DMS79 treated with DMSO at 0.1 percent for 48 hours (cell line): ENCODE measurements around the gene GPR137.
"Not testable (repeated sequence)": the region's sequence is repeated elsewhere in the genome, so short reads cannot be mapped to it uniquely, and the experiment has no call there.

Experiments used
- DNase-seq: peaks from one replicate; lab custom pipeline; 2025; lab: John Stamatoyannopoulos, UW

Gene GPR137

GRCh38 chr11:64303109-64304031 is 17.7 kb downstream of the GPR137 start:
- no peak for DNase-seq

DNA sequence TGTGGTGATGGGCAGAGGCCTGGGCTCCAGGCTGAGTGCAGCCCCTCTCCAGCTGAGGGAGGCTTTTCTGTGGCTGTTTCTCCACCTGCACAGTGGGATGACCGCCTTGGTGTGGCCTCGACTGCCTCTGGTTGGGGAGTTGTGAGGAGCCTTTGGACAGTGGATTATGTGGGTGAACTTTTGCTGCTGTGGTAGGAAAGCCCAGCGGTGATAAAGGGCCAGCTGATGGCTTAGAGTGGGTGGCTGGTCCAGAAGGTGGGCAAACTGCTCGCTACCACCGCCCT is 18.3 kb downstream of the GPR137 start:
- no peak for DNase-seq

- peak; percentile 92 for DNase-seq
These were observed 18.8 kb downstream of the GPR137 start for GRCh38 chr11:64304316-64305072.

- peak; percentile 98 for DNase-seq
These were observed 19.5 kb downstream of the GPR137 start, which contains the start of gene ESRRA for GRCh38 chr11:64305075-64305690. Gene ESRRA (plus strand): TSS chr11:64305524. CDS start chr11:64307180, 1,656 bp downstream.

DNA sequence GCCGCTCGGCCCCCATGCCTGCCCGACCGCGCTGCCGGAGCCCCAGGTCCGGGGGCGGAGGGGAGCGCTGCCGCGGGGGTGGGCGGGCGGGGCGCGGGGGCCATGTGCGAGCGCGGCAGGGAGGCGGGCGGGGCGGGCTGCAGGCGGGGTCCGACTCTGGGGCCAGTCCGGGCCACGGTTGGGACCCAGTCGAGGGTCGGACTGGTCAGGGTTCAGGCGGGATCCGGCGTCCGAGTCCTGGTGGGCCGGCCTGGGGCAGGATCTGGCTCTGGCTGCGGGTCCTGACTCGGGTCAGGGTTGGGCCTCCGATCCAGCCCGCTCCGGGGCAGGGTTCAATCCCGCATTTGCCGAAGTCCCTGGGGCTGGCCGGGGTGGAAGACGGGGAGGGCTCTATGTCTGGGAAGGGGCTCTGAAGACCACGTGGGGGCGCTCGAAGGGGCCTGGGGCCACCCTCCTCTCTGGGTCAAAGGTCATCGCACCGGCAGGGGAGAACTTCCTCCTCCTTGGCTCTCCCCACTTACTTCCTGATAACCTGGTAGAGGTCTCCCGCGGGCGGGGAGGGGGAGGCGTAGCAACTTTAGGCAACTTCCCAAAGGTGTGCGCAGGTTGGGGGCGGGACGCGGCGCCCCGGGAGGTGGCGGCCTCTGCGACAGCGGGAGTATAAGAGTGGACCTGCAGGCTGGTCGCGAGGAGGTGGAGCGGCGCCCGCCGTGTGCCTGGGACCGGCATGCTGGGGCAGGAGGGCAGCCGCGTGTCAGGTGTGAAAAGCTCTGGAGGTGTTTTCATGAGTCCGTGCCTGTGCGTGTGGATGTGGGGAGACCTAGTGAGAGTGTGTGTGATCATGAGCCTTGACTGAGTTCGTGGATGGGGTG is 20.3 kb downstream of the GPR137 start:
- peak; percentile 53 for DNase-seq

GRCh38 chr11:64306563-64306875 is 20.9 kb downstream of the GPR137 start:
- no peak for DNase-seq

GRCh38 chr11:64306876-64307622 is 21.4 kb downstream of the GPR137 start:
- DNase-seq, result no peak

DNA sequence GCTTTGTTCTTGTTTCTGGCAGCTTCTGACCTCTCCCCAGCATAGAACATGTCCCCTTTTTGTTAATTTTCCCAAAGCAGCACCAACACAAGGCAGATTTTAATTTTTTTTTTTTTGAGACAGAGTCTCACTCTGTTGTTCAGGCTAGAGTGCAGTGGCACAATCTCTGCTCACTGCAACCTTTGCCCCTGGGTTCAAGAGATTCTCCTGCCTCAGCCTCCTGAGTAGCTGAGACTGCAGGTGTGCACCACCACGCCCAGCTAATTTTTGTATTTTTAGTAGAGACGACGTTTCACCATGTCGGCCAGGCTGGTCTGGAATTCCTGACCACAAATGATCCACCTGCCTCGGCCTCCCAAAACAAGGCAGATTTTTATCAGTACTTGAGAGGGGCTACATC is 22.1 kb downstream of the GPR137 start:
- not testable (repeated sequence) for DNase-seq

GRCh38 chr11:64312947-64313346 is 27.3 kb downstream of the GPR137 start:
- no peak for DNase-seq

- no peak for DNase-seq
These were observed 28.0 kb downstream of the GPR137 start for GRCh38 chr11:64313491-64314145.

GRCh38 chr11:64314146-64314804 is 28.6 kb downstream of the GPR137 start:
- no peak for DNase-seq

DNA sequence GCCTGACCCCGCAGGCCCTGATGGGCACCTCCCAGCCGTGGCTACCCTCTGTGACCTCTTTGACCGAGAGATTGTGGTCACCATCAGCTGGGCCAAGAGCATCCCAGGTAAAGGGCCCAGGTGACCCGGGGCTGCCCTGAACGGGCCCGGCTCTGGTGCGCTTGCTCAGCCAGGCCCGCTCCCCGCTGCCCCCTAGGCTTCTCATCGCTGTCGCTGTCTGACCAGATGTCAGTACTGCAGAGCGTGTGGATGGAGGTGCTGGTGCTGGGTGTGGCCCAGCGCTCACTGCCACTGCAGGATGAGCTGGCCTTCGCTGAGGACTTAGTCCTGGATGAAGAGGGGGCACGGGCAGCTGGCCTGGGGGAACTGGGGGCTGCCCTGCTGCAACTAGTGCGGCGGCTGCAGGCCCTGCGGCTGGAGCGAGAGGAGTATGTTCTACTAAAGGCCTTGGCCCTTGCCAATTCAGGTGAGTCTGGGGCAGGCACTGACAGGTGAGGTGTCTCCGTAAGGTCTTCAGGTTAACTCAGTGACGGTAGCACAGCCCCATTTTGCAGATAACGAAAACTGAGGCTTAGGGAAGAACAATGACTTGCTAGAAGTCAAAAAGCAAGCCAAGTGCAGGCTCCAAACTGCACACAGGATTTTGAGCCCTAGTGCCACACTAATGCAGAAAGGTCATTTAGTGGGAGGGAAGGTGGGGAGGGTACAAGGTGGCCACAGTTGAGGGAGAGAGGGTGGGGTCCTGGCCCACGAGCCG is 29.3 kb downstream of the GPR137 start:
- DNase-seq, result no peak

- not testable (repeated sequence) for DNase-seq
These were observed 30.2 kb downstream of the GPR137 start for GRCh38 chr11:64315667-64316526.

GRCh38 chr11:64316672-64317324 is 31.1 kb downstream of the GPR137 start:
- peak; percentile 45 for DNase-seq

DNA sequence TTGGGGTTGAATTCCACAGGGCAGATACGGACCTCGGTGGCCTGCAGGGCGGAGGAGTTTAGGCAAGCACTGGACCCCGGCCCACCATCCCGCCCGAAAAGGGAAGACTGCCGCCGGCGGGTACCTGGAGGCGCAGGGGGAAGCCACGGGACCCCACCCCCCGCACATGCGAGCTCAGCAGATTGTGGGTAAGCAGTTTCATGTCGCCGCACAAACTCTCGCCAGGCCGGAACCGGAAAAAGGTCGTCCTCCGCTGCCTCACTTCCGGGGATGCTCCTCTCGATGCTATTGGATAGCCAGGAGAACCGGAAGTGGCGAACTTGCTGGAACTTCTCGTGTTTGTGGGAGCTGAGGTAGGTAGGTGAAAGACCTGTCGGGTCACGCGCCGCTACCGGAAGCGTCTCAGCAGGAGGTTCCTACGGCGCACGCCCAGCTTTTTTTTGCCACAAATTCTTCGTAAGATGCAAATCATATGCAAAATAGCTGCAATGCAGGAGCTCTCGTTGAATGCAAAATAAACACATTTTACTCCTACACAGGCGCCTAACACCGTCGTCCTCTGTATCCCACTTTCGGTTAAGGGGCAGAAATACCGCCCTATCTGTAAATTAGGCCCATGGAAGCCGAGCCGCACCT is 31.8 kb downstream of the GPR137 start, which contains the start of gene TRMT112:
TRMT112 (minus strand) TSS at position 235 of the 636 bp plus-strand sequence; CDS start at position 202, 33 bp downstream.
- peak; percentile 98 for DNase-seq

- DNase-seq, result peak; percentile 90
These were observed 32.5 kb downstream of the GPR137 start, which contains the start of gene PRDX5 for GRCh38 chr11:64317961-64318765. Gene PRDX5 (plus strand): TSS chr11:64318121. CDS start chr11:64318216, 95 bp downstream.
